ENCODE measurements around the gene TBCD.

GRCh38 chr17:82720204-82720603 is 31.7 kb upstream of the TBCD start:
- TF ChIP-seq, protein P1, sequence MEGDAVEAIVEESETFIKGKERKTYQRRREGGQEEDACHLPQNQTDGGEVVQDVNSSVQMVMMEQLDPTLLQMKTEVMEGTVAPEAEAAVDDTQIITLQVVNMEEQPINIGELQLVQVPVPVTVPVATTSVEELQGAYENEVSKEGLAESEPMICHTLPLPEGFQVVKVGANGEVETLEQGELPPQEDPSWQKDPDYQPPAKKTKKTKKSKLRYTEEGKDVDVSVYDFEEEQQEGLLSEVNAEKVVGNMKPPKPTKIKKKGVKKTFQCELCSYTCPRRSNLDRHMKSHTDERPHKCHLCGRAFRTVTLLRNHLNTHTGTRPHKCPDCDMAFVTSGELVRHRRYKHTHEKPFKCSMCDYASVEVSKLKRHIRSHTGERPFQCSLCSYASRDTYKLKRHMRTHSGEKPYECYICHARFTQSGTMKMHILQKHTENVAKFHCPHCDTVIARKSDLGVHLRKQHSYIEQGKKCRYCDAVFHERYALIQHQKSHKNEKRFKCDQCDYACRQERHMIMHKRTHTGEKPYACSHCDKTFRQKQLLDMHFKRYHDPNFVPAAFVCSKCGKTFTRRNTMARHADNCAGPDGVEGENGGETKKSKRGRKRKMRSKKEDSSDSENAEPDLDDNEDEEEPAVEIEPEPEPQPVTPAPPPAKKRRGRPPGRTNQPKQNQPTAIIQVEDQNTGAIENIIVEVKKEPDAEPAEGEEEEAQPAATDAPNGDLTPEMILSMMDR (conservative IDR thresholded peaks at IDR 0.05; ENCODE audit: low read length), result no peak
- no peak for TF ChIP-seq EZH2phosphoT487 (IDR thresholded peaks at IDR 0.05; ENCODE audit: borderline replicate concordance, low read depth, low read length)

All from OCI-LY7 (cell line).